Liver (tissue), 9 donors: ENCODE results near the gene PSEN1. TPM values are rescaled to one million over a fixed set of nuclear protein-coding genes. Genes with fewer than 3 reads are reported as not detected.

Experiments
- DNase-seq: peaks from one replicate; pipeline ENCODE4 v3.0.0-alpha.2; 2017; ENCODE audit warnings: low spot score
- H3K27ac ChIP-seq, 2 donors: one replicate each; pipeline ENCODE4 v1.7.0; 2013; ENCODE audit warnings: inconsistent platforms in 2 of 2, low read length in 2 of 2, control low read depth in 1 of 2, low read depth in 1 of 2, mild to moderate bottlenecking in 1 of 2
- H3K27me3 ChIP-seq, 4 donors: one replicate each; pipeline versions ENCODE4 v1.6.1 to v1.7.0; 2013; ENCODE audit warnings: low read length in 3 of 4, inconsistent platforms in 1 of 4, mild to moderate bottlenecking in 1 of 4, moderate library complexity in 1 of 4; ENCODE audit not compliant: control insufficient read depth in 4 of 4, insufficient read depth in 4 of 4
- H3K36me3 ChIP-seq, 4 donors: one replicate each; pipeline versions ENCODE4 v1.6.1 to v1.7.0; 2013; ENCODE audit warnings: low read length in 3 of 4, mild to moderate bottlenecking in 3 of 4, low read depth in 1 of 4, moderate library complexity in 1 of 4; ENCODE audit not compliant: control insufficient read depth in 4 of 4, insufficient read depth in 3 of 4
- H3K4me1 ChIP-seq, 4 donors: one replicate each; pipeline versions ENCODE4 v1.6.1 to v1.7.0; 2013; ENCODE audit warnings: low read length in 3 of 4, mild to moderate bottlenecking in 3 of 4, moderate library complexity in 1 of 4; ENCODE audit not compliant: control insufficient read depth in 4 of 4, insufficient read depth in 4 of 4
- H3K4me3 ChIP-seq, 3 donors: one replicate each; pipeline versions ENCODE4 v1.6.1 to v1.7.0; 2013; ENCODE audit warnings: low read length in 3 of 3, control low read depth in 1 of 3, low read depth in 1 of 3, mild to moderate bottlenecking in 1 of 3
- H3K9ac ChIP-seq, 2 donors: one replicate each; pipeline ENCODE4 v1.7.0; 2013; ENCODE audit warnings: low read length in 2 of 2, mild to moderate bottlenecking in 2 of 2, moderate library complexity in 2 of 2, control low read depth in 1 of 2, low read depth in 1 of 2
- H3K9me3 ChIP-seq, 4 donors: one replicate each; pipeline versions ENCODE4 v1.6.1 to v1.7.0; 2013; ENCODE audit warnings: low read length in 3 of 4; ENCODE audit not compliant: control insufficient read depth in 4 of 4
- ATF3 ChIP-seq: IDR thresholded peaks from 2 replicates; pipeline ENCODE4 v1.6.1; 2016; ENCODE audit warnings: antibody characterized with exemption
- EGR1 ChIP-seq, 2 donors: IDR thresholded peaks; 2 replicates each; pipeline ENCODE4 v1.6.1; 2016 to 2018; ENCODE audit warnings: antibody characterized with exemption in 2 of 2, low read depth in 2 of 2
- GABPA ChIP-seq, 2 donors: IDR thresholded peaks in 1 of 2; conservative IDR thresholded peaks in 1 of 2; 2 replicates each; pipeline ENCODE4 v1.6.1; 2016; ENCODE audit warnings: antibody characterized with exemption in 2 of 2, mild to moderate bottlenecking in 1 of 2, moderate library complexity in 1 of 2
- HNF4A ChIP-seq, 2 donors: conservative IDR thresholded peaks; 2 replicates each; pipeline ENCODE4 v1.6.1; 2016; ENCODE audit warnings: antibody characterized with exemption in 2 of 2, mild to moderate bottlenecking in 2 of 2
- HNF4G ChIP-seq: IDR thresholded peaks from 2 replicates; pipeline ENCODE4 v1.6.1; 2016; ENCODE audit warnings: antibody characterized with exemption
- JUND ChIP-seq, 2 donors: IDR thresholded peaks; 2 replicates each; pipeline ENCODE4 v1.6.1; 2016; ENCODE audit warnings: antibody characterized with exemption in 2 of 2
- MAX ChIP-seq: IDR thresholded peaks from 2 replicates; pipeline ENCODE4 v1.6.1; 2016; ENCODE audit warnings: antibody characterized with exemption
- NR2F2 ChIP-seq: IDR thresholded peaks from 2 replicates; pipeline ENCODE4 v1.6.1; 2016; ENCODE audit warnings: antibody characterized with exemption
- RAD21 ChIP-seq, 2 donors: IDR thresholded peaks; 2 replicates each; pipeline ENCODE4 v1.6.1; 2016; ENCODE audit warnings: antibody characterized with exemption in 2 of 2, mild to moderate bottlenecking in 2 of 2
- REST ChIP-seq: IDR thresholded peaks from 2 replicates; pipeline ENCODE4 v1.6.1; 2016; ENCODE audit warnings: antibody characterized with exemption, mild to moderate bottlenecking
- RXRA ChIP-seq, 2 donors: IDR thresholded peaks; 2 replicates each; pipeline ENCODE4 v1.6.1; 2017 to 2018; ENCODE audit warnings: antibody characterized with exemption in 2 of 2, mild to moderate bottlenecking in 1 of 2
- SP1 ChIP-seq: IDR thresholded peaks from 2 replicates; pipeline ENCODE4 v1.6.1; 2018; ENCODE audit warnings: antibody characterized with exemption, mild to moderate bottlenecking
- YY1 ChIP-seq: IDR thresholded peaks from 2 replicates; pipeline ENCODE4 v1.6.1; 2016; ENCODE audit warnings: antibody characterized with exemption, mild to moderate bottlenecking
- ZBTB33 ChIP-seq: IDR thresholded peaks from 2 replicates; pipeline ENCODE4 v1.6.1; 2016; ENCODE audit warnings: antibody characterized with exemption
- WGBS: extraction: QIAGEN DNeasy Blood & Tissue Kit; methylation state at CpG from one replicate; pipeline ENCODE4 v1.1.7; 2013; 5-methylcytosine and 5-hydroxymethylcytosine counted together
- polyA plus RNA-seq, 2 donors: library from polyadenylated mRNA; stranded (reverse) in 1 of 2; unstranded in 1 of 2; fragments of 200-250 nt in 1 of 2; fragments of >200 nt in 1 of 2; fragmentation: Nextera tagmentation in 1 of 2; extraction: Ambion mirVana in 1 of 2; gene quantifications; one replicate each; pipeline versions ENCODE4 v1.2.1 to v1.2.3, GENCODE V29; 2013 to 2015
- total RNA-seq, 2 donors: library from RNA; depleted of rRNA; stranded (reverse); fragments of >200 nt; gene quantifications; one replicate each; pipeline ENCODE4 v1.2.3, GENCODE V29; 2014
- donor health status: healthy.
- donor health status: healthy.
- donor health status: healthy.
- donor health status: healthy.
- donor health status: healthy.

The PSEN1 gene
- total and polyA plus RNA-seq, 4 donors: 10.4 to 36.2 (median 19.9) TPM

- WGBS: 93% methylated on average over 6 of the region's 6 CpGs
- Histone ChIP-seq H3K9me3 (no peaks in the 10 kb centered on the region), H3K4me1 (no peaks in the 10 kb centered on the region), H3K27me3 (no peaks in the 10 kb centered on the region), H3K27ac (no peak overlapping the region), H3K36me3 (peaks cover 10 to 74% (median 55%) of the 10 kb centered on the region in 4 donors), H3K9ac (no peak overlapping the region), H3K4me3 (no peak overlapping the region)
- DNase-seq: no peak
- TF ChIP-seq RAD21 (IDR thresholded peaks at IDR 0.05) (no peak), ZBTB33 (no peak), SP1 (no peak), HNF4G (no peak), HNF4A (conservative IDR thresholded peaks at IDR 0.05) (no peak), ATF3 (no peak), EGR1 (IDR thresholded peaks at IDR 0.05; ENCODE audit: low read depth in 2 of 2) (no peak)
These were observed 20.1 kb upstream of the PSEN1 start for GRCh38 chr14:73116079-73116665.

- Histone ChIP-seq H3K27me3 (no peaks in the 10 kb centered on the region), H3K4me1 (no peaks in the 10 kb centered on the region), H3K4me3 (no peak overlapping the region), H3K9me3 (no peaks in the 10 kb centered on the region), H3K9ac (no peak overlapping the region), H3K36me3 (peaks cover under 1 to 27% (median 21%) of the 10 kb centered on the region in 4 donors), H3K27ac (no peak overlapping the region)
- 78% methylated on average over 6 of the region's 6 CpGs for WGBS
- DNase-seq: no peak
- no peak for TF ChIP-seq YY1
- TF ChIP-seq ZBTB33: no peak
- TF ChIP-seq NR2F2: no peak
- no peak for TF ChIP-seq EGR1 (IDR thresholded peaks at IDR 0.05; ENCODE audit: low read depth in 2 of 2)
- no peak for TF ChIP-seq MAX
- TF ChIP-seq SP1: no peak
- no peak for TF ChIP-seq JUND (IDR thresholded peaks at IDR 0.05)
- no peak for TF ChIP-seq GABPA (IDR thresholded peaks at IDR 0.05 in 1 of 2, conservative IDR thresholded peaks at IDR 0.05 in 1 of 2)
- TF ChIP-seq RXRA (IDR thresholded peaks at IDR 0.05): no peak
- TF ChIP-seq REST: no peak
These were observed 12.0 kb upstream of the PSEN1 start for GRCh38 chr14:73124180-73124894.
